ENCODE data around the gene ACAP2.
"Not testable (repeated sequence)": the region's sequence is repeated elsewhere in the genome, so short reads cannot be mapped to it uniquely, and the experiment has no call there.

ACAP2 gene

DNA sequence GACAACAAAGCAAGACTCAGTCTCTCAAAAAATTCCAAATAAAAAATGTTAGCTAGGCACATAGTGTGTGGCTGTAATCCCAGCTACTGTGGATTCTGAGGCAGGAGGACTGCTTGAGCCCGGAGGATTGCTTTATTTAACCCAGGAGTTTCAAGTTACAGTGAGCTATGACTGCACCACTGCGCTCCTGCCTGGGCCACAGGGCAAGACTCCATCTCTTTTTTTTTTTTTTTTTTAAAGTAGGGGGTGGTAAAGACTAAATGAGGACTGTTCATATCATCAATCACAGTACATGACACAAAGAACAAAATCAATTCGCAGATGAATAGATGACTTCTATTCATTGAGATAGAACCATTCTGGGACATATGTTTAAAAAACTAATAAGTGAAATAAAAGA is 48.1 kb downstream of the ACAP2 start:
- DNase-seq (ENCODE audit: extremely low read depth in 1 of 2, low read depth in 1 of 2): no peak

DNA sequence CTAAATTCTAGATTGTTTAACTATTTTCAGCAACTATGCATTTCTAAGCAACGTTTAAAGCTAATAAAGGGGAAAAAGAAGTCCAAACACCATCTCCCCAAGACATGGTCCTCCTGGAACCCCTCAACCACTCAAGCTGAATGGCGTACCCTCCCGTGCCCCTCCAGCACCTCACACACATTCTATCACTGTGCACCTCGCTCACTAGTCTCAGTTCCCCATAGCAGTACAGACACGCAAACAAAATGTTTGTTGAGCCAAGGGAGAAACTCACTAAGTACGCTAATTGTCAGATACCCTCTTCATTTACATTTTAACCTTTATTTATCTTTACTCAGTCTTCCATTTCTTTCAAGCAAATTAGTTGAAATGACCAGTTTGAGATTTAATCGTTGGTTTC is 48.8 kb downstream of the ACAP2 start:
- no peak for DNase-seq (ENCODE audit: extremely low read depth in 1 of 2, low read depth in 1 of 2)

- DNase-seq (ENCODE audit: extremely low read depth in 1 of 2, low read depth in 1 of 2): no peak
Observed at GRCh38 chr3:195388380-195388779, 54.4 kb downstream of the ACAP2 start.

DNA sequence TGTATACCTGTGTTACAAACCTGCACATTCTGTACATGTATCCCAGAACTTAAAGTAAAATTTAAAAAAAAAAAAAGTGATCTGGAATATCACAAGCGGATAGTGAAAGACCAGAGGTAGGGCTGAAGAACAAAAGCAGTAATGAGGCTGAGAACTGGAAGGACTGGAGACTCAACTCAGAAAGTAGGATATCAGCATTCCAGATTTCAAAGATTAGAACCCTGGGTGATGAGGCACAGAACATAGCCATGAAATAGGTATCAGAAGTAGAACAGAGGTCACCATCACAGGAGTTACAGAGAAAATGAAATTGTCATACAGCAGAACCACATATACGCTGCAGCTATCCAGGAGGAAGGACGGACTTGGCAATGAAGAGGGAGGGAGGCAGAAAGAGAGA is 56.1 kb downstream of the ACAP2 start:
- no peak for DNase-seq (ENCODE audit: extremely low read depth in 1 of 2, low read depth in 1 of 2)

- no peak for DNase-seq (ENCODE audit: extremely low read depth in 1 of 2, low read depth in 1 of 2)
Observed at GRCh38 chr3:195385526-195385925, 57.3 kb downstream of the ACAP2 start.

- no peak for DNase-seq (ENCODE audit: extremely low read depth in 1 of 2, low read depth in 1 of 2)
Observed at GRCh38 chr3:195384952-195385351, 57.9 kb downstream of the ACAP2 start.

GRCh38 chr3:195372220-195372619 is 70.6 kb downstream of the ACAP2 start:
- DNase-seq (ENCODE audit: extremely low read depth in 1 of 2, low read depth in 1 of 2): no peak

DNA sequence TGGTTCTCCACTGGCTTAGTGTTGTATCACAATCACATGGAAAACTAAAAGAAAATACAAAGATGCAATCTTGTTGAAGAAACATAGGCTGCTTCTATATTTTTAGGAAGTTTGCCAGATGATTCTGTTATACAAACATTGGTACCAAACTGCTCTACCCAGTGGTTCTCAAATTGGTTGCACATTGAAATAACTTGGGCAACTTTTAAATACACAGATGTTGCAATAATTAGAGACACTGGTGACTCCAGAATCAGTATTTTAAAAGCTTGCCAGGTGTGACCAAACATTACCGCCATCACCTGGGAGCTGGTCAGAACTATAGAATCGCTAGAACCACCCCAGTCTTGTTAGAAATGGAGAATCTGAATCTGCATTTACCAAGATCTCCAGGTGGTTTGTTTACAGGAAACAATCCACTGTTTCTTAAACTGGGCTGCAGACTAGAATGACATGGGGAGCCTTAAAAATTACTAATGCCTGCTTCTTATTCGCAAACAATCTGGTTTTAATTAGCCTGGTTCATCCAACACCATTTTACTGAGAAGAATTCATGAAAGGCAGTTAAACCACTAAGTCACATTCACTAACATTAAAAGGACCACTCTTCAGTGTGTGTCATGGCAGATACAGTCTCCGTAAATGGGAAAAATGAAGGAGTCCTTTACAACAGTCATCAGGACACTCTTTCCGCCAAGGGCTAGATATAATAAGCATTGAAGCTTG is 76.5 kb downstream of the ACAP2 start:
- DNase-seq (ENCODE audit: extremely low read depth in 1 of 2, low read depth in 1 of 2): no peak

- DNase-seq (ENCODE audit: extremely low read depth in 1 of 2, low read depth in 1 of 2): no peak
Observed at GRCh38 chr3:195365371-195365770, 77.4 kb downstream of the ACAP2 start.

DNA sequence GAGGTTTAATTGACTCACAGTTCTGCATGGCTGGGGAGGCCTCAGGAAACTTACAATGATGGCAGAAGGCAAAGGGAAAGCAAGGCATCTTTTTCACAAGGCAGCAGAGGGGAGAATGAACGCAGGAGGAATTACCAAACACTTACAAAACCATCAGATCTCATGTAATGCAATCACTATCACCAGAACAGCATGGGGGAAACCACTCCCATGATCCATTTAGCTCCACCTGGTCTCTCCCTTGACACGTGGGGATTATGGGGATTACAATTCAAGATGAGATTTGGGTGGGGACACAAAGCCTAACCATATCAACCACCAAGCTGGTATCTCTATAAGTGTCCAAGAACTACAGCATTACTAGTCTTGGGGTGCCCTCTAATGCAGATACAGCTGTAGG is 85.0 kb downstream of the ACAP2 start:
- not testable (repeated sequence) for DNase-seq (ENCODE audit: extremely low read depth in 1 of 2, low read depth in 1 of 2)

DNA sequence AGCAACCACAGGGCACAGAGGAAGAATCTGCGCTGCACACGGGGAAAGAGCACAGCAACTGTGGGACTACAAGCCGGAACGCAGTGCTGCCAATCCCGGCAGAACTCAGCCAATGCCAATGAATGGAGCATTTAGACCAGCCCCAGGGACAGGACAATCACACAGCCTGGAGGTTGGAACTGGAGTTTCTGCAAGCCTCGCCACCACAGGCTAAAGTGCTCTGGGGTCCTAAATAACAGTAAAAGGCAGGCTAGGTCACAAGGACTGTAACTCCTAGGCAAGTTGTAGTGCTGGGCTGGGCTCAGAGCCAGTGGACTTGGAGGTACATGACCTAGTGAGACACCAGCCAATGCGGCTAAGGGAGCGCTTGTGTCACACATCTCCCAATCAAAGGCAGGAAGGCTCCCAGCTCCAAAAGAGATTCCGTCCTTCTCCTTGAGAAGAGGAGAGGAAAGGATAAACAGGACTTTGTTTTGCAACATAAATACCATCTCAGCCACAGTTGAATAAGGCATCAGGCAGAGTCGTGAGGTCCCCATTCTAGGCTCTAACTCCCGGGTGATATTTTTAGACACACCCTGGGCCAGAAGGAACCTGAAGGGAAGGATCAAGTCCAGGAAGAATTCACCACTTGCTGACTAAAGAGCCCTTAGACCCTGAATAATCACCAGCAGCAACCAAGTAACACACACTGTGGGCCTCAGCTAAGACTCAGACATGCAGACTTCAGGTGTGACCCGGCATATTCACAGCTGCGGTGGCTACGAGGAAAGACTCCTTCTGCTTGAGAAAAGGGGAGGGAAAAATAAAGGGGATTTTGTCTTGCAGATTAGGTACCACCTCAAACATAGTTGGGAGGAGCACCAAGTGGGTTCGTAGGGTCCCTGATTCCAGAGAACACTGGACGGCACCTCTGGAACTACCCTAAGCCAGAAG is 86.4 kb downstream of the ACAP2 start:
- no peak for DNase-seq (ENCODE audit: extremely low read depth in 1 of 2, low read depth in 1 of 2)

DNA sequence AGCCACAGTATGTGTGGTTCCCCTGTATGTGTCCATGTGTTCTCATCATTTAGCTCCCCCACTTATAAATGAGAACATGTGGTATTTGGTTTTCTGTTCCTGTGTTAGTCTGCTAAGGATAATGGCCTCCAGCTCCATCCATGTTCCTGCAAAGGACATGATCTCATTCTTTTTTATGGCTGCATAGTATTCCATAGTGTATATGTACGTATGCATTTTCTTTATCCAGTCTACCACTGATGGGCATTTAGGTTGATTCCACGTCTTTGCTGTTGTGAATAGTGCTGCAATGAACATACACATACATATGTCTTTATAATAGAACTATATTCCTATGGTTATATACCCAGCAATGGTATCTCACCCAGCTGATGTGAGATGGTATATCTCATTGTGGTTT is 88.8 kb downstream of the ACAP2 start:
- DNase-seq (ENCODE audit: extremely low read depth in 1 of 2, low read depth in 1 of 2): not testable (repeated sequence)

GRCh38 chr3:195352895-195353488 is 89.8 kb downstream of the ACAP2 start:
- DNase-seq (ENCODE audit: extremely low read depth in 1 of 2, low read depth in 1 of 2): no peak

- no peak for DNase-seq (ENCODE audit: extremely low read depth in 1 of 2, low read depth in 1 of 2)
Observed at GRCh38 chr3:195348426-195349115, 94.2 kb downstream of the ACAP2 start.

DNA sequence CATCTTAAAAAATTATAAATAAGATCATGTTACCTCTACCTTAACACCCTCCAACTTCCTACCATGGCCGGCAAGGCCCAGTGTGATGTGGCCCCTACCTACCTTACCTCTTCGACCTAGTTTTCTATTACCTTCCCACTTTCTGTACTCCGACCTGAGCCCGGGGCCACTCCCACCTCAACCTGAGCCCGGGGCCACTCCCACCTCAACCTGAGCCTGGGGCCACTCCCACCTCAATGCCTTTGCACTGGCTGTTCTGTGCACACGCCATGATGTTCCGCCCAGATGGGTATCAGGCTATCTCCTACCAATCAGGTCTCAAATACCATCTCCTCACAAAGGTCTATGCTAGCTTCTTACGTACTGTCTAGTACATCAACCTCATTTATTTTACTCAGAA is 105.1 kb downstream of the ACAP2 start:
- no peak for DNase-seq (ENCODE audit: extremely low read depth in 1 of 2, low read depth in 1 of 2)

- no peak for DNase-seq (ENCODE audit: extremely low read depth in 1 of 2, low read depth in 1 of 2)
Observed at GRCh38 chr3:195334967-195335366, 107.9 kb downstream of the ACAP2 start.

GRCh38 chr3:195319060-195319459 is 123.8 kb downstream of the ACAP2 start:
- DNase-seq (ENCODE audit: extremely low read depth in 1 of 2, low read depth in 1 of 2): no peak

GRCh38 chr3:195312714-195313113 is 130.1 kb downstream of the ACAP2 start:
- DNase-seq (ENCODE audit: extremely low read depth in 1 of 2, low read depth in 1 of 2): no peak

GRCh38 chr3:195307711-195308110 is 135.1 kb downstream of the ACAP2 start:
- DNase-seq (ENCODE audit: extremely low read depth in 1 of 2, low read depth in 1 of 2): no peak

GRCh38 chr3:195306369-195306768 is 136.5 kb downstream of the ACAP2 start:
- no peak for DNase-seq (ENCODE audit: extremely low read depth in 1 of 2, low read depth in 1 of 2)

GRCh38 chr3:195302431-195302830 is 140.4 kb downstream of the ACAP2 start:
- no peak for DNase-seq (ENCODE audit: extremely low read depth in 1 of 2, low read depth in 1 of 2)
